KOPT-K1 (cell line): ENCODE results near the gene EI24.
"Not testable (repeated sequence)": the region's sequence is repeated elsewhere in the genome, so short reads cannot be mapped to it uniquely, and the experiment has no call there.

Experiments
- H3K27ac ChIP-seq: fragments of 200-600 bp; sonication (generic); 2 replicates; pipeline ENCODE4 v1.5.1; 2016; ENCODE audit warnings: antibody characterized with exemption, mild to moderate bottlenecking, low read depth, low read length; ENCODE audit not compliant: poor library complexity, severe bottlenecking
- H3K36me3 ChIP-seq: fragments of 200-600 bp; sonication (generic); 2 replicates; pipeline ENCODE4 v1.5.1; 2017; ENCODE audit warnings: antibody characterized with exemption, mild to moderate bottlenecking, low read length, moderate library complexity; ENCODE audit not compliant: insufficient read depth
- H3K9me3 ChIP-seq: fragments of 200-600 bp; sonication (generic); 2 replicates; pipeline ENCODE4 v1.5.1; 2017; ENCODE audit warnings: antibody characterized with exemption, low read length, mild to moderate bottlenecking; ENCODE audit not compliant: insufficient read depth, poor library complexity, severe bottlenecking

EI24 gene

GRCh38 chr11:125564357-125564756, 4.9 kb upstream of the EI24 start:
- no peaks in the 10 kb centered on the region for H3K36me3 ChIP-seq
- H3K9me3 ChIP-seq = no peaks in the 10 kb centered on the region
- no peak overlapping the region for H3K27ac ChIP-seq

GRCh38 chr11:125566235-125566634, 3.0 kb upstream of the EI24 start:
- Histone ChIP-seq H3K36me3 (no peaks in the 10 kb centered on the region), H3K9me3 (no peaks in the 10 kb centered on the region), H3K27ac (no peak overlapping the region)

GRCh38 chr11:125569915-125570621, 791 bp downstream of the EI24 start:
- peak overlapping the region; percentile 71 for H3K27ac ChIP-seq
- H3K9me3 ChIP-seq = no peaks in the 10 kb centered on the region
- peaks cover 33% of the 10 kb centered on the region for H3K36me3 ChIP-seq

GRCh38 chr11:125570952-125571351, 1.7 kb downstream of the EI24 start:
- Histone ChIP-seq H3K9me3 (no peaks in the 10 kb centered on the region), H3K36me3 (peaks cover 41% of the 10 kb centered on the region), H3K27ac (no peak overlapping the region)

GRCh38 chr11:125572916-125573315, 3.6 kb downstream of the EI24 start:
- Histone ChIP-seq H3K9me3 (no peaks in the 10 kb centered on the region), H3K27ac (no peak overlapping the region), H3K36me3 (peaks cover 61% of the 10 kb centered on the region)

GRCh38 chr11:125577181-125577580, 7.9 kb downstream of the EI24 start:
- H3K27ac ChIP-seq, H3K9me3 ChIP-seq: not testable (repeated sequence)
- peaks cover 99% of the 10 kb centered on the region for H3K36me3 ChIP-seq

GRCh38 chr11:125578783-125579182, 9.5 kb downstream of the EI24 start:
- peaks cover 99% of the 10 kb centered on the region for H3K36me3 ChIP-seq
- H3K27ac ChIP-seq = no peak overlapping the region
- no peaks in the 10 kb centered on the region for H3K9me3 ChIP-seq

GRCh38 chr11:125579811-125580210, 10.5 kb downstream of the EI24 start:
- no peaks in the 10 kb centered on the region for H3K9me3 ChIP-seq
- no peak overlapping the region for H3K27ac ChIP-seq
- peaks cover 99% of the 10 kb centered on the region for H3K36me3 ChIP-seq

- peaks cover 64% of the 10 kb centered on the region for H3K36me3 ChIP-seq
- H3K9me3 ChIP-seq = no peaks in the 10 kb centered on the region
- no peak overlapping the region for H3K27ac ChIP-seq
These were observed 14.2 kb downstream of the EI24 start for GRCh38 chr11:125583496-125583895.

- Histone ChIP-seq H3K36me3 (peaks cover 44% of the 10 kb centered on the region), H3K27ac (no peak overlapping the region), H3K9me3 (no peaks in the 10 kb centered on the region)
These were observed 16.2 kb downstream of the EI24 start for GRCh38 chr11:125585487-125585886.

- H3K9me3 ChIP-seq = no peaks in the 10 kb centered on the region
- no peak overlapping the region for H3K27ac ChIP-seq
- peaks cover 34% of the 10 kb centered on the region for H3K36me3 ChIP-seq
These were observed 17.3 kb downstream of the EI24 start for GRCh38 chr11:125586623-125587022.

- Histone ChIP-seq H3K9me3 (no peaks in the 10 kb centered on the region), H3K27ac (no peak overlapping the region), H3K36me3 (peaks cover 25% of the 10 kb centered on the region)
These were observed 18.2 kb downstream of the EI24 start for GRCh38 chr11:125587480-125587879.

- no peak overlapping the region for H3K27ac ChIP-seq
- H3K9me3 ChIP-seq = no peaks in the 10 kb centered on the region
- H3K36me3 ChIP-seq = peaks cover 15% of the 10 kb centered on the region
These were observed 19.2 kb downstream of the EI24 start for GRCh38 chr11:125588505-125588904.

GRCh38 chr11:125591649-125592304, 22.5 kb downstream of the EI24 start:
- Histone ChIP-seq H3K36me3 (peaks cover 16% of the 10 kb centered on the region), H3K9me3 (no peaks in the 10 kb centered on the region), H3K27ac (peak overlapping the region; percentile 70)

GRCh38 chr11:125592305-125593113, 23.2 kb downstream of the EI24 start, which contains the start of gene STT3A:
TSS of gene STT3A (plus strand) at chr11:125592852. CDS start at chr11:125595916, 3,064 bp downstream.
- Histone ChIP-seq H3K36me3 (peaks cover 23% of the 10 kb centered on the region), H3K27ac (peak within 1 kb of the TSS; percentile 73), H3K9me3 (no peaks in the 10 kb centered on the region)
